Mesendoderm (in vitro differentiated cells): ENCODE results near the gene CPNE5.

ENCODE experiments used
- DNase-seq: peaks from one replicate; pipeline ENCODE4 v3.0.0; 2013
- H2AK5ac ChIP-seq: 2 replicates; pipeline ENCODE4 v1.6.1; 2013; ENCODE audit warnings: low read length, inconsistent platforms
- H2BK120ac ChIP-seq: 2 replicates; pipeline ENCODE4 v1.6.1; 2013; ENCODE audit warnings: low read depth, mild to moderate bottlenecking, low read length, moderate library complexity, mixed read lengths
- H2BK15ac ChIP-seq: replicated peaks from 2 replicates; pipeline ENCODE4 v1.6.1; 2013; ENCODE audit warnings: low read depth, mild to moderate bottlenecking, moderate library complexity
- H2BK5ac ChIP-seq: 2 replicates; pipeline ENCODE4 v1.6.1; 2013; ENCODE audit warnings: low read length, inconsistent platforms
- H3K18ac ChIP-seq: 2 replicates; pipeline ENCODE4 v1.6.1; 2013; ENCODE audit warnings: mild to moderate bottlenecking, low read length, mixed read lengths
- H3K23ac ChIP-seq: one replicate; pipeline ENCODE4 v1.6.1; 2013; ENCODE audit warnings: low read length
- H3K27ac ChIP-seq: 2 replicates; pipeline ENCODE4 v1.5.1; 2013; ENCODE audit warnings: low read depth, mild to moderate bottlenecking, inconsistent platforms, low read length, moderate library complexity
- H3K27me3 ChIP-seq: 2 replicates; pipeline ENCODE4 v1.6.1; 2013; ENCODE audit warnings: low read length, control low read depth, mild to moderate bottlenecking, inconsistent platforms; ENCODE audit not compliant: insufficient read depth, poor library complexity
- H3K36me3 ChIP-seq: 2 replicates; pipeline ENCODE4 v1.6.1; 2013; ENCODE audit warnings: low read length, inconsistent platforms; ENCODE audit not compliant: control insufficient read depth, insufficient read depth
- H3K4ac ChIP-seq: one replicate; pipeline ENCODE4 v1.6.1; 2013; ENCODE audit warnings: low read depth, mild to moderate bottlenecking, low read length, moderate library complexity
- H3K4me1 ChIP-seq: 2 replicates; pipeline ENCODE4 v1.6.1; 2013; ENCODE audit warnings: low read depth, low read length, inconsistent platforms; ENCODE audit not compliant: control insufficient read depth
- H3K4me2 ChIP-seq: 2 replicates; pipeline ENCODE4 v1.6.1; 2013; ENCODE audit warnings: low read length
- H3K4me3 ChIP-seq: 2 replicates; pipeline ENCODE4 v1.5.1; 2013; ENCODE audit warnings: mild to moderate bottlenecking, low read length
- H3K56ac ChIP-seq: one replicate; pipeline ENCODE4 v1.6.1; 2013; ENCODE audit warnings: low read length
- H3K79me1 ChIP-seq: 2 replicates; pipeline ENCODE4 v1.6.1; 2013; ENCODE audit warnings: low read length, inconsistent platforms
- H3K79me2 ChIP-seq: 2 replicates; pipeline ENCODE4 v1.6.1; 2013; ENCODE audit warnings: mild to moderate bottlenecking, low read length; ENCODE audit not compliant: control insufficient read depth, insufficient read depth
- H3K9ac ChIP-seq: 2 replicates; pipeline ENCODE4 v1.6.1; 2013; ENCODE audit warnings: low read length, inconsistent platforms
- H4K5ac ChIP-seq: one replicate; pipeline ENCODE4 v1.6.1; 2013; ENCODE audit warnings: low read length
- H4K8ac ChIP-seq: one replicate; pipeline ENCODE4 v1.6.1; 2013; ENCODE audit warnings: low read depth, mild to moderate bottlenecking, control low read depth, low read length, moderate library complexity
- WGBS: extraction: QIAGEN DNeasy Blood & Tissue Kit; methylation state at CpG from one replicate; pipeline ENCODE4 v1.1.7; 2013; ENCODE audit warnings: low lambda C conversion rate, missing lambda C conversion rate; ENCODE audit not compliant: insufficient coverage; ENCODE audit errors: extremely low coverage; 5-methylcytosine and 5-hydroxymethylcytosine counted together

The CPNE5 gene

GRCh38 chr6:36818756-36819155 lies 20.5 kb downstream of the CPNE5 start:
- H3K36me3 ChIP-seq = no peaks in the 10 kb centered on the region

GRCh38 chr6:36817847-36818246 lies 21.4 kb downstream of the CPNE5 start:
- no peak overlapping the region for H3K4me2 ChIP-seq
- no peaks in the 10 kb centered on the region for H3K79me1 ChIP-seq
- no peak overlapping the region for H2BK15ac ChIP-seq
- H3K4me3 ChIP-seq = no peak overlapping the region
- no peak overlapping the region for H3K4ac ChIP-seq
- no peak overlapping the region for H4K8ac ChIP-seq
- WGBS = no CpG with 5 or more reads among the region's 3 CpGs
- DNase-seq = no peak
- no peak overlapping the region for H3K27ac ChIP-seq
- no peak overlapping the region for H3K18ac ChIP-seq
- no peak overlapping the region for H2BK5ac ChIP-seq
- no peak overlapping the region for H4K5ac ChIP-seq
- H3K79me2 ChIP-seq = no peaks in the 10 kb centered on the region
- no peak overlapping the region for H2BK120ac ChIP-seq
- H3K23ac ChIP-seq = no peak overlapping the region
- H2AK5ac ChIP-seq = no peak overlapping the region
- H3K27me3 ChIP-seq = no peaks in the 10 kb centered on the region
- H3K4me1 ChIP-seq = peaks cover 3% of the 10 kb centered on the region
- H3K36me3 ChIP-seq = no peaks in the 10 kb centered on the region
- H3K9ac ChIP-seq = no peak overlapping the region
- H3K56ac ChIP-seq = no peak overlapping the region

More at GRCh38 chr6:36818756-36819155, 20.5 kb downstream of the CPNE5 start:
- no peak overlapping the region for H3K18ac ChIP-seq
- H3K9ac ChIP-seq = no peak overlapping the region
- DNase-seq = no peak
- H3K4me2 ChIP-seq = no peak overlapping the region
- H2BK15ac ChIP-seq = no peak overlapping the region
- H2BK5ac ChIP-seq = no peak overlapping the region
- WGBS = no CpG with 5 or more reads among the region's 4 CpGs
- H3K4me3 ChIP-seq = no peak overlapping the region
- H4K5ac ChIP-seq = no peak overlapping the region
- H4K8ac ChIP-seq = no peak overlapping the region
- H3K56ac ChIP-seq = no peak overlapping the region
- no peaks in the 10 kb centered on the region for H3K79me2 ChIP-seq
- H2AK5ac ChIP-seq = no peak overlapping the region
- H3K23ac ChIP-seq = no peak overlapping the region
- H3K4ac ChIP-seq = no peak overlapping the region
- peaks cover 3% of the 10 kb centered on the region for H3K4me1 ChIP-seq
- H2BK120ac ChIP-seq = no peak overlapping the region
- H3K27ac ChIP-seq = no peak overlapping the region
- no peaks in the 10 kb centered on the region for H3K27me3 ChIP-seq
- no peaks in the 10 kb centered on the region for H3K79me1 ChIP-seq

- H3K18ac ChIP-seq = no peak overlapping the region
- H2AK5ac ChIP-seq = no peak overlapping the region
- H3K23ac ChIP-seq = no peak overlapping the region
- H3K79me1 ChIP-seq = no peaks in the 10 kb centered on the region
- no peak overlapping the region for H3K4me3 ChIP-seq
- no peak overlapping the region for H3K27ac ChIP-seq
- no peaks in the 10 kb centered on the region for H3K79me2 ChIP-seq
- no peak overlapping the region for H2BK120ac ChIP-seq
- no peak overlapping the region for H3K4me2 ChIP-seq
- H2BK15ac ChIP-seq = no peak overlapping the region
- no peak overlapping the region for H3K56ac ChIP-seq
- no peaks in the 10 kb centered on the region for H3K36me3 ChIP-seq
- no peak overlapping the region for H2BK5ac ChIP-seq
- peaks cover 3% of the 10 kb centered on the region for H3K4me1 ChIP-seq
- H3K9ac ChIP-seq = no peak overlapping the region
- no peaks in the 10 kb centered on the region for H3K27me3 ChIP-seq
- no peak overlapping the region for H3K4ac ChIP-seq
- H4K5ac ChIP-seq = no peak overlapping the region
- H4K8ac ChIP-seq = no peak overlapping the region
- DNase-seq = no peak
- WGBS = no CpG with 5 or more reads among the region's 9 CpGs
Observed at GRCh38 chr6:36817176-36817817, 21.9 kb downstream of the CPNE5 start.

- H4K8ac ChIP-seq = no peak overlapping the region
- H2BK15ac ChIP-seq = no peak overlapping the region
- no peaks in the 10 kb centered on the region for H3K4me1 ChIP-seq
- no CpG with 5 or more reads among the region's 7 CpGs for WGBS
- H2BK120ac ChIP-seq = no peak overlapping the region
- H3K9ac ChIP-seq = no peak overlapping the region
- H3K79me2 ChIP-seq = no peaks in the 10 kb centered on the region
- no peaks in the 10 kb centered on the region for H3K79me1 ChIP-seq
- no peak overlapping the region for H3K4me2 ChIP-seq
- no peak for DNase-seq
- no peak overlapping the region for H4K5ac ChIP-seq
- no peak overlapping the region for H3K23ac ChIP-seq
- no peak overlapping the region for H3K18ac ChIP-seq
- no peak overlapping the region for H2AK5ac ChIP-seq
- H3K36me3 ChIP-seq = no peaks in the 10 kb centered on the region
- no peak overlapping the region for H3K4ac ChIP-seq
- no peaks in the 10 kb centered on the region for H3K27me3 ChIP-seq
- H3K4me3 ChIP-seq = no peak overlapping the region
- no peak overlapping the region for H2BK5ac ChIP-seq
- no peak overlapping the region for H3K27ac ChIP-seq
- no peak overlapping the region for H3K56ac ChIP-seq
Observed at GRCh38 chr6:36815962-36816735, 23.1 kb downstream of the CPNE5 start.

- no peak overlapping the region for H3K27ac ChIP-seq
- H2BK5ac ChIP-seq = no peak overlapping the region
- no peaks in the 10 kb centered on the region for H3K36me3 ChIP-seq
- no peak overlapping the region for H2BK15ac ChIP-seq
- no peak overlapping the region for H2AK5ac ChIP-seq
- H3K18ac ChIP-seq = no peak overlapping the region
- no peak overlapping the region for H4K5ac ChIP-seq
- H3K4me2 ChIP-seq = no peak overlapping the region
- no peak overlapping the region for H3K9ac ChIP-seq
- no peak overlapping the region for H3K4ac ChIP-seq
- H2BK120ac ChIP-seq = no peak overlapping the region
- H3K79me1 ChIP-seq = no peaks in the 10 kb centered on the region
- H4K8ac ChIP-seq = no peak overlapping the region
- no peak overlapping the region for H3K56ac ChIP-seq
- no peak overlapping the region for H3K4me3 ChIP-seq
- DNase-seq = no peak
- no CpG with 5 or more reads among the region's 7 CpGs for WGBS
- no peaks in the 10 kb centered on the region for H3K79me2 ChIP-seq
- H3K4me1 ChIP-seq = no peaks in the 10 kb centered on the region
- no peak overlapping the region for H3K23ac ChIP-seq
- H3K27me3 ChIP-seq = no peaks in the 10 kb centered on the region
Observed at GRCh38 chr6:36814249-36814648, 25.0 kb downstream of the CPNE5 start.
